ENCODE results near the gene LPIN1. TPM values are rescaled to one million over a fixed set of nuclear protein-coding genes. Genes with fewer than 3 reads are reported as not detected.
A peak's percentile ranks its signal among the peaks of the same experiment; 100 is the strongest.

The LPIN1 gene
- total and polyA plus RNA-seq, 2 of the 13 experiments (the other 11 are each of a cell fraction or from before 2014, with no cell fraction given) = 9.7 to 19.4 TPM

DNA sequence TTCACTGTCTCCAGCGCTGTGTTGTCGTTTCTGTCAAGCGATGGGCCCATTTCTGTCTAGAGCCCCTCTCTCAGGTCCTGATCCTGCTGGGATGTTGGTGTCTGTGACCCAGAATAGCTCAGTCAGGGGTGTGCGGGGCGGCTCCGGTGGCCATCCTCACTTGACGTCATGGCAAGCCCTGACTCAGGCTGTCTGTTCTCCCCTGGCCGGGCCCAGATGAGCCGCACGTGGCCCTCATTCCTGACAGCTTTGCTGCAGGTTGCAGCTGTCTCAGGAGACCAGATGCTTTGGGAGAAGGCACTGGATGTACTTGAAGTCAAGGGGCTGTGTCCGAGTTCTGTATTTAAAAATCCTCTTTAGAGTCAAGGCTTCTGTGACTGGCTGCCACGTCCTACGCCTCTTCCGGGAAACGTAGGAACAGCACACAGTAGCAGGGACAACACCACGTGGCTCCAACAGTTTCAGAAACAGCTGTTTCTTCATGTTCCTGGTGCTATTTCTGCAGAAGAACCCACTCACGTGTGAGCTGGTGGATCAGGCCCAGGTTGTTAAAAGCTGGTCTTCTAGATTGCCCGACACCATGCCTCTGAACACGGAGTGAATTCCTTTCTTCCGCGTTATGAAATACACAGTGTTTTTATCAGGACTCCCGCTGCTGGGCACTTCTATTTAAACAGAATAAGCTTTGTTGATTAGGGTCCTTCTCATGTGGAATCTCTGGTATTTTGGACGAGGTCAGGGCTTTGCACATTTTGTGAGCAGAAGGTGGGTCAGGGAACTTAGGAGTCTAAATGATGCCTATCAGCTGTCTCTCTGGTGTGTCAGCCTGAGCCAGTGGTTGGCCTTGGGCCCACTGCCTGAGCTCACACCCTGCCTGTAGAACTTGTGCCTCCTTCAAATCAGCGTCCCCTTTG, 48.2 kb upstream of the LPIN1 start (continued):
- TF ChIP-seq, protein P1, sequence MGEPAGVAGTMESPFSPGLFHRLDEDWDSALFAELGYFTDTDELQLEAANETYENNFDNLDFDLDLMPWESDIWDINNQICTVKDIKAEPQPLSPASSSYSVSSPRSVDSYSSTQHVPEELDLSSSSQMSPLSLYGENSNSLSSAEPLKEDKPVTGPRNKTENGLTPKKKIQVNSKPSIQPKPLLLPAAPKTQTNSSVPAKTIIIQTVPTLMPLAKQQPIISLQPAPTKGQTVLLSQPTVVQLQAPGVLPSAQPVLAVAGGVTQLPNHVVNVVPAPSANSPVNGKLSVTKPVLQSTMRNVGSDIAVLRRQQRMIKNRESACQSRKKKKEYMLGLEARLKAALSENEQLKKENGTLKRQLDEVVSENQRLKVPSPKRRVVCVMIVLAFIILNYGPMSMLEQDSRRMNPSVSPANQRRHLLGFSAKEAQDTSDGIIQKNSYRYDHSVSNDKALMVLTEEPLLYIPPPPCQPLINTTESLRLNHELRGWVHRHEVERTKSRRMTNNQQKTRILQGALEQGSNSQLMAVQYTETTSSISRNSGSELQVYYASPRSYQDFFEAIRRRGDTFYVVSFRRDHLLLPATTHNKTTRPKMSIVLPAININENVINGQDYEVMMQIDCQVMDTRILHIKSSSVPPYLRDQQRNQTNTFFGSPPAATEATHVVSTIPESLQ (CRISPR knock-in tag; conservative IDR thresholded peaks at IDR 0.05) = no peak
- TF ChIP-seq SALL2 (CRISPR knock-in tag; IDR thresholded peaks at IDR 0.05) = no peak
- TF ChIP-seq ZNF556 (CRISPR knock-in tag; IDR thresholded peaks at IDR 0.05; ENCODE audit: borderline replicate concordance) = no peak
- TF ChIP-seq, protein P2, sequence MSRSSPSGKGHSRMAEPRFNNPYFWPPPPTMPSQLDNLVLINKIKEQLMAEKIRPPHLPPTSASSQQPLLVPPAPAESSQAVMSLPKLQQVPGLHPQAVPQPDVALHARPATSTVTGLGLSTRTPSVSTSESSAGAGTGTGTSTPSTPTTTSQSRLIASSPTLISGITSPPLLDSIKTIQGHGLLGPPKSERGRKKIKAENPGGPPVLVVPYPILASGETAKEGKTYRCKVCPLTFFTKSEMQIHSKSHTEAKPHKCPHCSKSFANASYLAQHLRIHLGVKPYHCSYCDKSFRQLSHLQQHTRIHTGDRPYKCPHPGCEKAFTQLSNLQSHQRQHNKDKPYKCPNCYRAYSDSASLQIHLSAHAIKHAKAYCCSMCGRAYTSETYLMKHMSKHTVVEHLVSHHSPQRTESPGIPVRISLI (CRISPR knock-in tag; IDR thresholded peaks at IDR 0.05; ENCODE audit: borderline replicate concordance) = no peak
- no peak for TF ChIP-seq FIP1L1 (IDR thresholded peaks at IDR 0.05; ENCODE audit: borderline replicate concordance, insufficient read depth, low read depth, low read length)
- TF ChIP-seq, protein P3, sequence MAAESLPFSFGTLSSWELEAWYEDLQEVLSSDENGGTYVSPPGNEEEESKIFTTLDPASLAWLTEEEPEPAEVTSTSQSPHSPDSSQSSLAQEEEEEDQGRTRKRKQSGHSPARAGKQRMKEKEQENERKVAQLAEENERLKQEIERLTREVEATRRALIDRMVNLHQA (CRISPR knock-in tag; IDR thresholded peaks at IDR 0.05) = no peak
- no peak for TF ChIP-seq ZKSCAN8 (CRISPR knock-in tag; IDR thresholded peaks at IDR 0.05; ENCODE audit: borderline replicate concordance)
- no peak for TF ChIP-seq THYN1 (CRISPR knock-in tag; IDR thresholded peaks at IDR 0.05; ENCODE audit: borderline replicate concordance, low read depth)
- TF ChIP-seq, protein P4, sequence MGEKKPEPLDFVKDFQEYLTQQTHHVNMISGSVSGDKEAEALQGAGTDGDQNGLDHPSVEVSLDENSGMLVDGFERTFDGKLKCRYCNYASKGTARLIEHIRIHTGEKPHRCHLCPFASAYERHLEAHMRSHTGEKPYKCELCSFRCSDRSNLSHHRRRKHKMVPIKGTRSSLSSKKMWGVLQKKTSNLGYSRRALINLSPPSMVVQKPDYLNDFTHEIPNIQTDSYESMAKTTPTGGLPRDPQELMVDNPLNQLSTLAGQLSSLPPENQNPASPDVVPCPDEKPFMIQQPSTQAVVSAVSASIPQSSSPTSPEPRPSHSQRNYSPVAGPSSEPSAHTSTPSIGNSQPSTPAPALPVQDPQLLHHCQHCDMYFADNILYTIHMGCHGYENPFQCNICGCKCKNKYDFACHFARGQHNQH (CRISPR knock-in tag; IDR thresholded peaks at IDR 0.05) = peak; percentile 50; the same call in 1 of the 2 replicates
- TF ChIP-seq FOXA1 (IDR thresholded peaks at IDR 0.05) = no peak
- TF ChIP-seq FOXA1 (CRISPR knock-in tag; IDR thresholded peaks at IDR 0.05) = no peak
- TF ChIP-seq FOSL2 (CRISPR knock-in tag; IDR thresholded peaks at IDR 0.05) = peak; percentile 24; the same call in 1 of the 2 replicates
- no peak for TF ChIP-seq RELA (CRISPR knock-in tag; IDR thresholded peaks at IDR 0.05)
- TF ChIP-seq HNRNPH1 (optimal IDR thresholded peaks at IDR 0.05; ENCODE audit: low read depth, low read length) = no peak
- TF ChIP-seq JDP2 (CRISPR knock-in tag; IDR thresholded peaks at IDR 0.05; ENCODE audit: borderline replicate concordance) = no peak
- TF ChIP-seq PAX8 (CRISPR knock-in tag; IDR thresholded peaks at IDR 0.05; ENCODE audit: borderline replicate concordance) = no peak
- no peak for TF ChIP-seq ZNF709 (CRISPR knock-in tag; IDR thresholded peaks at IDR 0.05)
- TF ChIP-seq, protein P5, sequence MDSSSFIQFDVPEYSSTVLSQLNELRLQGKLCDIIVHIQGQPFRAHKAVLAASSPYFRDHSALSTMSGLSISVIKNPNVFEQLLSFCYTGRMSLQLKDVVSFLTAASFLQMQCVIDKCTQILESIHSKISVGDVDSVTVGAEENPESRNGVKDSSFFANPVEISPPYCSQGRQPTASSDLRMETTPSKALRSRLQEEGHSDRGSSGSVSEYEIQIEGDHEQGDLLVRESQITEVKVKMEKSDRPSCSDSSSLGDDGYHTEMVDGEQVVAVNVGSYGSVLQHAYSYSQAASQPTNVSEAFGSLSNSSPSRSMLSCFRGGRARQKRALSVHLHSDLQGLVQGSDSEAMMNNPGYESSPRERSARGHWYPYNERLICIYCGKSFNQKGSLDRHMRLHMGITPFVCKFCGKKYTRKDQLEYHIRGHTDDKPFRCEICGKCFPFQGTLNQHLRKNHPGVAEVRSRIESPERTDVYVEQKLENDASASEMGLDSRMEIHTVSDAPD (CRISPR knock-in tag; IDR thresholded peaks at IDR 0.05) = peak; percentile 64; the same call in 1 of the 2 replicates
- TF ChIP-seq, protein P6, sequence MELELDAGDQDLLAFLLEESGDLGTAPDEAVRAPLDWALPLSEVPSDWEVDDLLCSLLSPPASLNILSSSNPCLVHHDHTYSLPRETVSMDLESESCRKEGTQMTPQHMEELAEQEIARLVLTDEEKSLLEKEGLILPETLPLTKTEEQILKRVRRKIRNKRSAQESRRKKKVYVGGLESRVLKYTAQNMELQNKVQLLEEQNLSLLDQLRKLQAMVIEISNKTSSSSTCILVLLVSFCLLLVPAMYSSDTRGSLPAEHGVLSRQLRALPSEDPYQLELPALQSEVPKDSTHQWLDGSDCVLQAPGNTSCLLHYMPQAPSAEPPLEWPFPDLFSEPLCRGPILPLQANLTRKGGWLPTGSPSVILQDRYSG (CRISPR knock-in tag; IDR thresholded peaks at IDR 0.05) = no peak
- TF ChIP-seq CENPT (CRISPR knock-in tag; IDR thresholded peaks at IDR 0.05; ENCODE audit: low read depth) = 0 out of 2 replicates have a peak, but pooled peaks have one; percentile 30
- TF ChIP-seq HOXA3 (CRISPR knock-in tag; IDR thresholded peaks at IDR 0.05) = no peak
- no peak for TF ChIP-seq CBFB (CRISPR knock-in tag; IDR thresholded peaks at IDR 0.05)
